KMS-11 (cell line): ENCODE data around the gene LEP.

Source experiments
- H2AFZ ChIP-seq: fragments of 200-600 bp; sonication (generic); 2 replicates; pipeline ENCODE4 v1.6.1; 2016; ENCODE audit warnings: antibody characterized with exemption, mixed run types, low read depth
- H3K27ac ChIP-seq: fragments of 200-600 bp; sonication (generic); 2 replicates; pipeline ENCODE4 v1.6.1; 2016; ENCODE audit warnings: mild to moderate bottlenecking, mixed run types
- H3K27me3 ChIP-seq: fragments of 200-600 bp; sonication (generic); 2 replicates; pipeline ENCODE4 v1.6.1; 2017; ENCODE audit warnings: mild to moderate bottlenecking, low read depth, mixed run types, moderate library complexity; ENCODE audit not compliant: insufficient read depth
- H3K36me3 ChIP-seq: fragments of 200-600 bp; sonication (generic); 2 replicates; pipeline ENCODE4 v1.6.1; 2017; ENCODE audit warnings: mild to moderate bottlenecking, mixed run types; ENCODE audit not compliant: insufficient read depth
- H3K4me1 ChIP-seq: fragments of 200-600 bp; sonication (generic); 2 replicates; pipeline ENCODE4 v1.6.1; 2016; ENCODE audit warnings: mild to moderate bottlenecking, low read depth, mixed run types; ENCODE audit not compliant: poor library complexity, severe bottlenecking
- H3K4me2 ChIP-seq: fragments of 200-600 bp; sonication (generic); 2 replicates; pipeline ENCODE4 v1.7.0; 2016; ENCODE audit warnings: mild to moderate bottlenecking, mixed run types
- H3K4me3 ChIP-seq: fragments of 200-600 bp; sonication (generic); IDR thresholded peaks from 2 replicates; pipeline ENCODE4 v1.6.1; 2017; ENCODE audit warnings: low read depth, low read length, mixed read lengths; ENCODE audit not compliant: insufficient read depth
- H3K79me2 ChIP-seq: fragments of 200-600 bp; sonication (generic); 2 replicates; pipeline ENCODE4 v1.6.1; 2016; ENCODE audit warnings: low read depth, mixed run types; ENCODE audit not compliant: insufficient read depth
- H3K9ac ChIP-seq: fragments of 200-600 bp; sonication (generic); 2 replicates; pipeline ENCODE4 v1.6.1; 2016; ENCODE audit warnings: mild to moderate bottlenecking, mixed run types
- H4K20me1 ChIP-seq: fragments of 200-600 bp; sonication (generic); 2 replicates; pipeline ENCODE4 v1.6.1; 2016; ENCODE audit warnings: mild to moderate bottlenecking, mixed run types; ENCODE audit not compliant: insufficient read depth
- TF ChIP-seq, protein P1 (sequence below): fragments of 200-600 bp; sonication (generic); conservative IDR thresholded peaks from 2 replicates; pipeline ENCODE4 v1.6.1; 2017; ENCODE audit warnings: low read depth, mild to moderate bottlenecking, antibody characterized with exemption, low read length, moderate library complexity, mixed read lengths

LEP gene

DNA sequence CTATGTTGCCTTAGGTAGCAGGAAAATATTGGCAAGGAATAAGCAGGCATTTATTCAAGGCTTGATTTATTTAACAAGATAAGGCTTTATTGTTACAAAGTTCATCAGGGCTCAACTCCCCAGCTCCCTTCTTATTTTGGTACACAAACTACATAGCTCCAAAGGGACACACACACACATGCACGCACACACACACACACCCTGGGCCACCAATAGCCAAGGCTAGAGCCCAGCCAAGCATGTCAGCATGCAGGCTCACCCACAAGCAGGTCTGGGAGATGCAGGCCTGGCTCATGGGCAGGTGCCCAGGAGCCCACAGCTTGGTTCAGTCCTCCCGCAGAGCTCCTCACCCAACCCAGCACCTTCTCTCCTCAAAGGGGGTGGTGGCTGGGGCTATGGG, 23.4 kb downstream of the LEP start:
- Histone ChIP-seq H3K27me3 (no peaks in the 10 kb centered on the region), H3K79me2 (no peaks in the 10 kb centered on the region), H3K4me1 (no peaks in the 10 kb centered on the region), H3K4me3 (no peak overlapping the region), H3K4me2 (no peak overlapping the region), H3K27ac (no peak overlapping the region), H3K9ac (no peak overlapping the region), H3K36me3 (no peaks in the 10 kb centered on the region), H2AFZ (no peak overlapping the region), H4K20me1 (no peaks in the 10 kb centered on the region)
- TF ChIP-seq, protein P1, sequence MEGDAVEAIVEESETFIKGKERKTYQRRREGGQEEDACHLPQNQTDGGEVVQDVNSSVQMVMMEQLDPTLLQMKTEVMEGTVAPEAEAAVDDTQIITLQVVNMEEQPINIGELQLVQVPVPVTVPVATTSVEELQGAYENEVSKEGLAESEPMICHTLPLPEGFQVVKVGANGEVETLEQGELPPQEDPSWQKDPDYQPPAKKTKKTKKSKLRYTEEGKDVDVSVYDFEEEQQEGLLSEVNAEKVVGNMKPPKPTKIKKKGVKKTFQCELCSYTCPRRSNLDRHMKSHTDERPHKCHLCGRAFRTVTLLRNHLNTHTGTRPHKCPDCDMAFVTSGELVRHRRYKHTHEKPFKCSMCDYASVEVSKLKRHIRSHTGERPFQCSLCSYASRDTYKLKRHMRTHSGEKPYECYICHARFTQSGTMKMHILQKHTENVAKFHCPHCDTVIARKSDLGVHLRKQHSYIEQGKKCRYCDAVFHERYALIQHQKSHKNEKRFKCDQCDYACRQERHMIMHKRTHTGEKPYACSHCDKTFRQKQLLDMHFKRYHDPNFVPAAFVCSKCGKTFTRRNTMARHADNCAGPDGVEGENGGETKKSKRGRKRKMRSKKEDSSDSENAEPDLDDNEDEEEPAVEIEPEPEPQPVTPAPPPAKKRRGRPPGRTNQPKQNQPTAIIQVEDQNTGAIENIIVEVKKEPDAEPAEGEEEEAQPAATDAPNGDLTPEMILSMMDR = no peak

DNA sequence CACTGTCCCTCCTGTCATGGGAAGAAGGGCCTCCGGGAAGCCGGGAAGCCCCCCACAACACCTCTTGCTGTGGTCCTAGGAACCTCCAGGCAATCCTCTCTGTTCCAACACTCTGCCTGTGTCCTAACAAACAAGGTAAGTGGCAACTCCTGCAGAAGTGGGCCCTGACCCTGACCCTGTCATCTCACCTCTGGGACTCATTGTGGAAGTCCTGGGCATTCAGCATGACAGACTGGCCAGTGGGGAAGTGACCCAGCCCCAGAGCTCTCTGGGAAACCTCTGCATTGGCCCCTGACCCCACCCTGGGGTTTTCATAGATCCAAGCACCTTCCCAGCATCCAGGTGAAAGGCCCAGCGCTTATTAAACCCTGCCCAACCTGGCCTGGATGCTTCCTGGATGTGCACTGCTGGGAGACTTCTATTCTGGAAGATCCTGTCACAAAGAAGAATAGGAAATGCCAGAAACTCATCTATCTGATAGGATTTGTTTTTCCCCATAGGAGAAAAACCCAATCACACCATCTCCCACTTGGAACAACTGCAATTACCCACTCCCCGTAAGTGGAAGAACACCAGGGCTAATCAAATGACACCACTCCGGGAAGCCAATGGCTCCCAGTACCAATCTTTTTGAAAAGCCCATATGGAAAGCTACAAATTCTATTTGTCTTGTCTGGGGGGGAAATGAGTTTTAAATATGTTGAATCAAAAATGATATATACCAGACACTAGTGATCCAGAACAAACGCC, 24.3 kb downstream of the LEP start:
- no peaks in the 10 kb centered on the region for H3K27me3 ChIP-seq
- no peaks in the 10 kb centered on the region for H4K20me1 ChIP-seq
- H3K4me1 ChIP-seq = no peaks in the 10 kb centered on the region
- no peaks in the 10 kb centered on the region for H3K36me3 ChIP-seq
- H3K9ac ChIP-seq = no peak overlapping the region
- no peak overlapping the region for H2AFZ ChIP-seq
- TF ChIP-seq, protein P1 = no peak
- H3K79me2 ChIP-seq = no peaks in the 10 kb centered on the region
- H3K4me2 ChIP-seq = no peak overlapping the region
- no peak overlapping the region for H3K27ac ChIP-seq
- H3K4me3 ChIP-seq = no peak overlapping the region

DNA sequence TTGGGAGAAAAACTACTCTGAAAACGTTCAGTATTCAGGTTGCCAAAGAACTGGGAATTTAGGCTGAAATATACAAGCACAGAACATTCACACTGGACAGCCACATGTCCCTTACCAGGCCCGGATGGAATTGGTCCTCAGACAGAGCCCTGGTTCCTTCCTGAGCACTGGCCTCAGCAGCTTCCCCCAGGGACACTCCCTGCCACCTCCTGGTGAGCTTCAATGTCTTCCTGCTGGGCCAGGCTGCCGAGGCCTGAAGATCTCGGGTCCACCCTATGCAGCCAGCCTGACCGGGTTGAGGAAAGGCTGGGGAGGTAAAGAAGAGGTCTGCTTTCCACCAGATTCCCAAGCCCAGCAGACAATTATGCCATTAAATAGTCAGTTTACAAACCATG, 24.8 kb downstream of the LEP start:
- no peak overlapping the region for H3K4me2 ChIP-seq
- H4K20me1 ChIP-seq = no peaks in the 10 kb centered on the region
- no peaks in the 10 kb centered on the region for H3K4me1 ChIP-seq
- H3K4me3 ChIP-seq = no peak overlapping the region
- H3K27ac ChIP-seq = no peak overlapping the region
- H3K79me2 ChIP-seq = no peaks in the 10 kb centered on the region
- TF ChIP-seq, protein P1 = no peak
- no peak overlapping the region for H2AFZ ChIP-seq
- H3K27me3 ChIP-seq = no peaks in the 10 kb centered on the region
- no peak overlapping the region for H3K9ac ChIP-seq
- H3K36me3 ChIP-seq = no peaks in the 10 kb centered on the region

DNA sequence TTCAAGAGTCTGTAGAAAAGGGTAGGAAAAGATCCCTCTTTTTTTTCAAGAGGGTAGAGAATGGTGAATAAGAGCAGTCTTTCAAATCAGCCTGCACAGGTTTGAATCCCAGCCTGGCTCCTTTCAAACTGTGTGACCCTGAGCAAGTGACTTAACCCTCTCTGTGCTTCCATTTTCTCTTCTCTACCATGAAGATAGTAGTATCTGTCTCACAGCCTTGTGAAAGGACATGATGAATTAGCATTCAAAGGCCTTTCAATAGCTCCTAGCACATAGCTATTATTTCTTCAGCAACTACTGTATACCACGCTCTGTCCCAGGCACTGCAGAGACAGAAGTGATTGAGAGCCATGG, 25.4 kb downstream of the LEP start:
- Histone ChIP-seq H2AFZ (no peak overlapping the region), H3K27me3 (no peaks in the 10 kb centered on the region), H3K79me2 (no peaks in the 10 kb centered on the region), H3K4me1 (no peaks in the 10 kb centered on the region), H3K27ac (no peak overlapping the region), H3K36me3 (no peaks in the 10 kb centered on the region), H3K4me3 (no peak overlapping the region), H3K4me2 (no peak overlapping the region), H3K9ac (no peak overlapping the region), H4K20me1 (no peaks in the 10 kb centered on the region)
- TF ChIP-seq, protein P1 = no peak
